K562 (cell line): Measurements from ENCODE around the gene CNOT1. TPM values are rescaled to one million over a fixed set of nuclear protein-coding genes. Genes with fewer than 3 reads are reported as not detected.

ENCODE experiments used
- ATAC-seq: fragments of 200-7000 bp; cut with Tn5 transposase; 3 replicates; pipeline ENCODE4 v1.9.1; 2020; ENCODE audit warnings: moderate library complexity
- BruUV-seq: library from RNA; stranded (reverse); fragments of 400-500 nt; replicated peaks from 2 replicates; lab custom pipeline; 2021; lab: Mats Ljungman, UMichigan
- CTCF ChIA-PET: fragments of 300-600 bp; formaldehyde crosslinking; extraction: SDS; loops from one replicate; lab custom pipeline; 2021; ENCODE audit warnings: low intra/inter-chr PET ratio; lab: Yijun Ruan, JAX
- POLR2A ChIA-PET: fragments of 300-600, 350-650 bp; sonication (Branson Sonifier 250); formaldehyde crosslinking; extraction: SDS; loops from one replicate; lab custom pipeline; 2021; ENCODE audit warnings: antibody characterized with exemption, inconsistent platforms; lab: Yijun Ruan, JAX
- DNase-seq, 4 experiments: peaks; one replicate each; pipeline versions ENCODE4 v3.0.0 to v3.0.0-alpha.2; 2011 to 2018; ENCODE audit warnings: low spot score in 3 of 4, mixed read lengths in 3 of 4; ENCODE audit errors: extremely low read depth in 1 of 4
- FAIRE-seq: peaks from 2 replicates; lab custom pipeline; 2011; peaks lifted over from hg19 to GRCh38; lab: Jason Lieb, UNC
- H2AFZ ChIP-seq: 2 replicates; pipeline ENCODE4 v1.6.0; 2011; ENCODE audit warnings: low read depth, low read length, control low read depth, inconsistent platforms
- H3K27ac ChIP-seq: fragments of 200-600 bp; 3 replicates; pipeline ENCODE4 v1.8.0; 2011; ENCODE audit warnings: low read depth, mild to moderate bottlenecking, control low read depth, inconsistent platforms, low read length, moderate library complexity, mixed read lengths; ENCODE audit errors: extremely low read depth
- H3K27me3 ChIP-seq, 2 experiments: fragments of 300-600 bp in 1 of 2; 2 replicates in 1 of 2; 3 replicates in 1 of 2; pipeline versions ENCODE4 v1.6.0 to v1.8.0; 2011; ENCODE audit warnings: inconsistent platforms in 2 of 2, low read length in 2 of 2, mild to moderate bottlenecking in 1 of 2, mixed read lengths in 1 of 2, moderate library complexity in 1 of 2; ENCODE audit not compliant: control insufficient read depth in 2 of 2, insufficient read depth in 2 of 2
- H3K36me3 ChIP-seq: fragments of 300-600 bp; 3 replicates; pipeline ENCODE4 v1.8.0; 2011; ENCODE audit warnings: mild to moderate bottlenecking, low read length, inconsistent platforms; ENCODE audit not compliant: control insufficient read depth, insufficient read depth
- H3K4me1 ChIP-seq, 2 experiments: fragments of 200-600 bp in 1 of 2; replicated peaks in 1 of 2; 2 replicates in 1 of 2; 3 replicates in 1 of 2; pipeline versions ENCODE4 v1.5.1 to v1.8.0; 2011; ENCODE audit warnings: inconsistent platforms in 2 of 2, low read length in 2 of 2, mild to moderate bottlenecking in 1 of 2, mixed read lengths in 1 of 2, moderate library complexity in 1 of 2; ENCODE audit not compliant: control insufficient read depth in 2 of 2, insufficient read depth in 2 of 2
- H3K4me2 ChIP-seq: 2 replicates; pipeline ENCODE4 v1.6.1; 2011; ENCODE audit warnings: low read length, control low read depth, inconsistent platforms, mixed read lengths; ENCODE audit not compliant: insufficient read depth
- H3K4me3 ChIP-seq: fragments of 200-600 bp; sonication (generic), shearing (Covaris generic); 2 replicates; pipeline ENCODE4 v1.5.1; 2016; ENCODE audit warnings: control low read depth, inconsistent platforms
- H3K79me2 ChIP-seq: fragments of 200-600 bp; 3 replicates; pipeline ENCODE4 v1.8.0; 2011; ENCODE audit warnings: low read length, inconsistent platforms; ENCODE audit not compliant: control insufficient read depth, insufficient read depth
- H3K9ac ChIP-seq, 2 experiments: 2 replicates each; pipeline versions ENCODE4 v1.6.0 to v1.6.1; 2011; ENCODE audit warnings: low read depth in 2 of 2, low read length in 2 of 2, control low read depth in 1 of 2, inconsistent platforms in 1 of 2, mild to moderate bottlenecking in 1 of 2, mixed read lengths in 1 of 2; ENCODE audit not compliant: insufficient read depth in 1 of 2
- H3K9me1 ChIP-seq: one replicate; pipeline ENCODE4 v1.6.0; 2011; ENCODE audit warnings: inconsistent platforms, mild to moderate bottlenecking, low read length, moderate library complexity; ENCODE audit not compliant: control insufficient read depth, insufficient read depth
- H3K9me3 ChIP-seq: replicated peaks from 2 replicates; pipeline ENCODE4 v1.5.1; 2011; ENCODE audit warnings: low read depth, low read length, inconsistent platforms; ENCODE audit not compliant: control insufficient read depth, insufficient read depth
- H4K20me1 ChIP-seq: replicated peaks from 2 replicates; pipeline ENCODE4 v1.6.1; 2011; ENCODE audit warnings: low read length, inconsistent platforms, mixed read lengths; ENCODE audit not compliant: control insufficient read depth, insufficient read depth
- WGBS: fragments of 100-300 bp; shearing (Covaris generic); methylation state at CpG from one replicate; pipeline ENCODE4 v1.1.6; 2016; ENCODE audit warnings: low coverage, mixed read lengths; ENCODE audit not compliant: insufficient coverage; ENCODE audit errors: missing lambda C conversion rate; 5-methylcytosine and 5-hydroxymethylcytosine counted together
- in situ Hi-C: fragments of 300-500 bp; cut with MboI; formaldehyde crosslinking; loops from 4 replicates; pipeline ENCODE4 v1.15.0; 2018; ENCODE audit warnings: inconsistent platforms, mixed read lengths
- intact Hi-C: fragments of 100-400 bp; cut with micrococcal nuclease; formaldehyde crosslinking; loops from 2 replicates; pipeline ENCODE4 v1.14.2; 2022
- polyA plus RNA-seq, 8 experiments: library from polyadenylated mRNA; depleted of rRNA in 4 of 8; stranded (reverse) in 5 of 8; unstranded in 3 of 8; fragments of >200 nt; fragmentation: Nextera tagmentation in 2 of 8; fragmentation: Illumina TruSeq in 1 of 8; extraction: Ambion mirVana in 2 of 8; extraction: Trizol in 1 of 8; gene quantifications; 2 replicates each; pipeline versions ENCODE4 v1.2.1 to v1.2.3, GENCODE V29; 2011 to 2014; ENCODE audit warnings: inconsistent platforms in 1 of 8, missing spikeins in 1 of 8
- total RNA-seq, 7 experiments: library from RNA; depleted of rRNA in 6 of 7; stranded (reverse); fragments of >200 nt in 6 of 7; fragmentation: Illumina TruSeq in 2 of 7; extraction: Trizol in 2 of 7; gene quantifications; 2 replicates each; pipeline versions ENCODE4 v1.2.1 to v1.2.3, GENCODE V29; 2011 to 2021; ENCODE audit warnings: low replicate concordance in 1 of 7
- TF ChIP-seq, protein P1 (sequence below): fragments of 450-650 bp; IDR thresholded peaks from 2 replicates; pipeline ENCODE4 v1.6.1; 2018; ENCODE audit not compliant: partially characterized antibody
- TF ChIP-seq, protein P2 (sequence below): IDR thresholded peaks from 2 replicates; pipeline ENCODE4 v1.6.1; 2011; ENCODE audit not compliant: insufficient read length; ENCODE audit errors: extremely low read depth
- TF ChIP-seq, protein P3 (sequence below): fragments of 150-350 bp; conservative IDR thresholded peaks from 2 replicates; pipeline ENCODE4 v1.6.1; 2014; ENCODE audit warnings: low read length

The CNOT1 gene
- total and polyA plus RNA-seq, 9 of the 15 experiments (the other 6 are each of a cell fraction or from before 2014, with no cell fraction given) = 110 to 270 (median 220) TPM

DNA sequence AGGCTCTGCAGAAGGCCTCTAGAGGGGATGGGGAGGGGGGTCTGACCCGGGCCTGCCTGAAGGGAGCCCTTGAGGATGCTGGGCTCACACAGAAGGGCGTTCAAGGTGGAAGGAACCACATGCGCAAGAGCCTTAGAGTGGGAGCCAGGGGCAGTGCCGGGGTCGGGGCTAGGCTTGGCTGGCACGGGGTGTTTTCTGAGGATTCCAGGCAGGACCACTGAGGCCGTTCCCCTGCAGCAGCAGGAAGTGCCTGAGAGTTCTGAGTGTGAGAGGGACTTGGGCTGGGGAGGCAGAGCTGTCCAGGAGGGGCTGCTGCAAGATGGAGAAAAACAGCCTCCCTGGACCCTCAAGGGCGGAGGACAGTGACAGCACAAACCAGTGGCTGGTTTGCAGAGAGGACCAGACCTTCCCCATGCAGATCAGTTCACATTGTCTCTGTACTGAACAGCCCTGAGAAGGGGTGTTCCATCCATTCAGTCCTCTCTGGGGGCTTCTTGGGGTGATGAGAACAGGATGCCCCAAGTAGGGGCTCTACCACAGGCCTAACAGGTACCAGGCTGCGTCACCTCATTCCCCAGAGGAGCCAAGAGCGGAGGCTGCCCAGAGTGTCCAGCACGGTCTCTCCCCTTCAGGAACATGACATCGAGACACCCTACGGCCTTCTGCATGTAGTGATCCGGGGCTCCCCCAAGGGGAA is 126.3 kb downstream of the CNOT1 start:
- CTCF ChIA-PET = no interaction called here
- TF ChIP-seq, protein P1, sequence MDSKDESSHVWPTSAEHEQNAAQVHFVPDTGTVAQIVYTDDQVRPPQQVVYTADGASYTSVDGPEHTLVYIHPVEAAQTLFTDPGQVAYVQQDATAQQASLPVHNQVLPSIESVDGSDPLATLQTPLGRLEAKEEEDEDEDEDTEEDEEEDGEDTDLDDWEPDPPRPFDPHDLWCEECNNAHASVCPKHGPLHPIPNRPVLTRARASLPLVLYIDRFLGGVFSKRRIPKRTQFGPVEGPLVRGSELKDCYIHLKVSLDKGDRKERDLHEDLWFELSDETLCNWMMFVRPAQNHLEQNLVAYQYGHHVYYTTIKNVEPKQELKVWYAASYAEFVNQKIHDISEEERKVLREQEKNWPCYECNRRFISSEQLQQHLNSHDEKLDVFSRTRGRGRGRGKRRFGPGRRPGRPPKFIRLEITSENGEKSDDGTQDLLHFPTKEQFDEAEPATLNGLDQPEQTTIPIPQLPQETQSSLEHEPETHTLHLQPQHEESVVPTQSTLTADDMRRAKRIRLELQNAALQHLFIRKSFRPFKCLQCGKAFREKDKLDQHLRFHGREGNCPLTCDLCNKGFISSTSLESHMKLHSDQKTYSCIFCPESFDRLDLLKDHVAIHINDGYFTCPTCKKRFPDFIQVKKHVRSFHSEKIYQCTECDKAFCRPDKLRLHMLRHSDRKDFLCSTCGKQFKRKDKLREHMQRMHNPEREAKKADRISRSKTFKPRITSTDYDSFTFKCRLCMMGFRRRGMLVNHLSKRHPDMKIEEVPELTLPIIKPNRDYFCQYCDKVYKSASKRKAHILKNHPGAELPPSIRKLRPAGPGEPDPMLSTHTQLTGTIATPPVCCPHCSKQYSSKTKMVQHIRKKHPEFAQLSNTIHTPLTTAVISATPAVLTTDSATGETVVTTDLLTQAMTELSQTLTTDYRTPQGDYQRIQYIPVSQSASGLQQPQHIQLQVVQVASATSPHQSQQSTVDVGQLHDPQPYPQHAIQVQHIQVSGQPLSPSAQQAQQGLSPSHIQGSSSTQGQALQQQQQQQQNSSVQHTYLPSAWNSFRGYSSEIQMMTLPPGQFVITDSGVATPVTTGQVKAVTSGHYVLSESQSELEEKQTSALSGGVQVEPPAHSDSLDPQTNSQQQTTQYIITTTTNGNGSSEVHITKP = peak; percentile 87
- TF ChIP-seq, protein P2, sequence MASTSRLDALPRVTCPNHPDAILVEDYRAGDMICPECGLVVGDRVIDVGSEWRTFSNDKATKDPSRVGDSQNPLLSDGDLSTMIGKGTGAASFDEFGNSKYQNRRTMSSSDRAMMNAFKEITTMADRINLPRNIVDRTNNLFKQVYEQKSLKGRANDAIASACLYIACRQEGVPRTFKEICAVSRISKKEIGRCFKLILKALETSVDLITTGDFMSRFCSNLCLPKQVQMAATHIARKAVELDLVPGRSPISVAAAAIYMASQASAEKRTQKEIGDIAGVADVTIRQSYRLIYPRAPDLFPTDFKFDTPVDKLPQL = no peak
- TF ChIP-seq, protein P3, sequence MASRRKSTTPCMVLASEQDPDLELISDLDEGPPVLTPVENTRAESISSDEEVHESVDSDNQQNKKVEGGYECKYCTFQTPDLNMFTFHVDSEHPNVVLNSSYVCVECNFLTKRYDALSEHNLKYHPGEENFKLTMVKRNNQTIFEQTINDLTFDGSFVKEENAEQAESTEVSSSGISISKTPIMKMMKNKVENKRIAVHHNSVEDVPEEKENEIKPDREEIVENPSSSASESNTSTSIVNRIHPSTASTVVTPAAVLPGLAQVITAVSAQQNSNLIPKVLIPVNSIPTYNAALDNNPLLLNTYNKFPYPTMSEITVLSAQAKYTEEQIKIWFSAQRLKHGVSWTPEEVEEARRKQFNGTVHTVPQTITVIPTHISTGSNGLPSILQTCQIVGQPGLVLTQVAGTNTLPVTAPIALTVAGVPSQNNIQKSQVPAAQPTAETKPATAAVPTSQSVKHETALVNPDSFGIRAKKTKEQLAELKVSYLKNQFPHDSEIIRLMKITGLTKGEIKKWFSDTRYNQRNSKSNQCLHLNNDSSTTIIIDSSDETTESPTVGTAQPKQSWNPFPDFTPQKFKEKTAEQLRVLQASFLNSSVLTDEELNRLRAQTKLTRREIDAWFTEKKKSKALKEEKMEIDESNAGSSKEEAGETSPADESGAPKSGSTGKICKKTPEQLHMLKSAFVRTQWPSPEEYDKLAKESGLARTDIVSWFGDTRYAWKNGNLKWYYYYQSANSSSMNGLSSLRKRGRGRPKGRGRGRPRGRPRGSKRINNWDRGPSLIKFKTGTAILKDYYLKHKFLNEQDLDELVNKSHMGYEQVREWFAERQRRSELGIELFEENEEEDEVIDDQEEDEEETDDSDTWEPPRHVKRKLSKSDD = no peak
- no peaks in the 10 kb centered on the region for H3K27me3 ChIP-seq
- H3K9me1 ChIP-seq = no peaks in the 10 kb centered on the region
- no peaks in the 10 kb centered on the region for H3K79me2 ChIP-seq
- H3K9me3 ChIP-seq = no peaks in the 10 kb centered on the region
- no peaks in the 10 kb centered on the region for H3K36me3 ChIP-seq
- H4K20me1 ChIP-seq = 0 out of 2 replicates have a peak, but pooled peaks cover 5% of the 10 kb centered on the region
- POLR2A ChIA-PET = interaction anchor here (1.1 kb wide), 1 partner anchor 166 kb away, joined by 6 read pairs; no protein-coding TSS in a partner anchor
- ATAC-seq (no peak), FAIRE-seq (no peak), DNase-seq (no peak)
- in situ Hi-C loops = loop anchor here (5.0 kb wide), 1 partner anchor 249 kb away; no protein-coding TSS in a partner anchor
- intact Hi-C loops = no loop called here
- H3K4me1 ChIP-seq = peaks cover 0 to 46% of the 10 kb centered on the region in 2 experiments; a peak in 3 of 5 replicates
- no peak overlapping the region for H3K27ac ChIP-seq
- H3K4me3 ChIP-seq = no peak overlapping the region
- 31% methylated on average over 14 of the region's 14 CpGs for WGBS
- BruUV-seq = no TSS peak
- no peak overlapping the region for H3K4me2 ChIP-seq
- H2AFZ ChIP-seq = no peak overlapping the region
- no peak overlapping the region for H3K9ac ChIP-seq
